ENCODE measurements around the gene OR8K3. TPM values are rescaled to one million over a fixed set of nuclear protein-coding genes. Genes with fewer than 3 reads are reported as not detected.

Gene OR8K3
- polyA plus RNA-seq = not detected

DNA sequence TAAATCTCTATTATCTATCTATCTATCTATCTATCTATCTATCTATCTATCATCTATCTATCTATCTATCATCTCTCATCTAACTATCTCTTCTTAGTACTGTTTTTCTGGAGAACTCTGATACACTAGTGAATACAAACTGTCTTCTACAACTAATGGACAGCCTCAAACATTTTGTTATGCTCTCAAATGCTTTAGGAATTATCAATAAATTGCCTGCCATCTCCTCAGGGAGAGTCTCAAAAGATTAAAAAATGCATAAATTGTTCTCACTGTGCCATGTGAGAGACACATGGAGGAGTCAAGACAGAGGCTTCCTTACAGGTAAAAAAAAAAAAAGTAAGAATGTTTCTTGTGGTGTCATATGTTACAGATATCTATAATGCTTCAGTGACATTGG, at the start of gene OR8K3:
Gene OR8K3 (plus strand): TSS at position 301 of the 400 bp plus-strand sequence. CDS start 3,163 bp downstream, outside the sequence.
- H3K27ac ChIP-seq (ENCODE audit: low read depth, low read length) = no peak within 1 kb of the TSS

DNA sequence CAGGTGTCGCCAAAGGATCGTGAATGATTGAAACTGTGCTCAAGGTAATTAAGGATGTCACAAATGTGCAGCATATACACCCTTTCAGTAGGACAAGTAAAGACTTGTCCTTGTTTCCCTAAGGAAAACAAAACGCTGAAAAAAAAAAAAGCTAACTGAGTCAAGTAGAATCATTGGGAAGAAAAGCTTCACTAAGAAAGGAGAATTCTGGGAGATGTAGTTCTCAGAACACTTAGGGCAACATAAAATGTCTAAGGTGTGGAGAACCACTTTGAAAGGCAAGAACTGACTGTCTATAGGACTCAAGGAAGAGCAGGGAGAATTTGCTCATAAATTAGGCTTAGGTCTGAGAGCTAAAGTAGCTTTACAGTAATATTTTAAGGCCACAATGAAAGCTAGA, 43.9 kb upstream of the OR8K3 start:
- no peak overlapping the region for H3K27ac ChIP-seq (ENCODE audit: low read depth, low read length)
- WGBS, 3 donors = 51 to 66% (median 65%) methylated on average over 3 of the region's 3 CpGs

DNA sequence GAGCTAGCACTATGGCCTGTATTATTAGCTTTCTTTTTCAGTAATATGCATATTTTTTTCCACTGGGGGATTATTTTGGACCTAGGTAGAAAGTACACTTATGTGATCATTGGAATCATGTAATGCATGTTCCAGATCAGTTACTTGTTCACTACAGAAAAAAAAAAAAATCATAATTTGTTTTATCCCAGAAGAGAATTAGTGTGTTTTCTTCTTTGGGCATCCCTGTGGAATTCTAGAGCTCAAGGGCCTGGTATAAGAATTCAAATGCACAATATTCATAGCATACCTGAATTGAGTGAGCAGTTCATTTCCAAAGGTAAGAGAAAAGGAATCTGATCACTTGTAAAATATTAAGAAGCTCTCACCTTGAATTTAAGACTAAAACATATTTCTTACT, 41.1 kb upstream of the OR8K3 start, which contains the start of gene OR5T1:
Gene OR5T1 (plus strand): TSS at position 301 of the 400 bp plus-strand sequence. CDS start 1,485 bp downstream, outside the sequence.
- no peak within 1 kb of the TSS for H3K27ac ChIP-seq (ENCODE audit: low read depth, low read length)

- WGBS, 3 donors = 58 to 61% (median 60%) methylated on average over 2 of the region's 2 CpGs
- H3K27ac ChIP-seq (ENCODE audit: low read depth, low read length) = no peak within 1 kb of the TSS
Measured at GRCh38 chr11:56292154-56292553, 22.8 kb upstream of the OR8K3 start, which contains the start of gene OR8H1. Gene OR8H1, minus strand, starts transcription at chr11:56292254. Its CDS starts 1,192 bp downstream, at chr11:56291062.

DNA sequence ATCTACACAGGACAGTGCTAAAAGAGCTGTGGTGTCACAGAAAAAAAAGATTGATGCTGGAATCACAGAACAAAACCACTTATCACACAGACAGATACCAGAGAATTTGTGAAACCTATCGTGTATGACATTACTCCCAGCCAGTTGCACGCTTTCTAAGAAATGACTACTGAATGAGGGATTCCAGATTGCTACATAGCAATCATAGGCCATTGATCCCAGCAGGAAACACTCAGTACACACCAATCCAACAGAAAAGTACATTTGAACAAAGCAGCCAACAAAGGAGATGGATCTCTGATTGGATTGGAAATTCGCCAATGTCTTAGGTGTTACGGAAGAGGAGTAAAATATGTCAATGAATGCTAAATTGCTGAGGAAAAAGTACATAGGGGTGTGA, 18.0 kb upstream of the OR8K3 start:
- 80 to 86% (median 84%) methylated on average over 4 of the region's 4 CpGs for WGBS, 3 donors
- no peak overlapping the region for H3K27ac ChIP-seq (ENCODE audit: low read depth, low read length)

DNA sequence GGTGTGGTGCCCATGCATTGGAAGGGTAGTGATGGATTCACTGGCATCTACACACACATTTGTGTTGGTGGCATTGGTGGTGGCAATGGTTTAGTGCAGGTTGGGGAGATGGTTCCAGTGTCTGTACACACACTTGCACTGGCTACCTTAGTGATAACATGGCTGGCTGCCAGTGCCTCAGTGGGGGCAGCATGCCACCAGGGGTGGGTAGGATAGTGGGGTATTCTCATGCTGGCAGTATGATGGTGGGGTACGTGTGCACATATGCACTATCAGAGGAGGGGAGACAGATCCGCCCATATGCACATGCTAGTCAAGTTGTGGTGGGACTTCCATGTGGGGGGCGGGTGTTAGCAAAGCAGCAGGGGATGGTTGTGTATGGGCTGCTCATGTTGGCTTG, 7.1 kb upstream of the OR8K3 start:
- no peak overlapping the region for H3K27ac ChIP-seq (ENCODE audit: low read depth, low read length)
- 84 to 85% (median 84%) methylated on average over 3 of the region's 3 CpGs for WGBS, 3 donors

- no peak overlapping the region for H3K27ac ChIP-seq (ENCODE audit: low read depth, low read length)
- WGBS, 3 donors = 89 to 90% (median 90%) methylated on average over 26 to 34 of the region's 34 CpGs
Measured at GRCh38 chr11:56331861-56332491, 17.0 kb downstream of the OR8K3 start.

DNA sequence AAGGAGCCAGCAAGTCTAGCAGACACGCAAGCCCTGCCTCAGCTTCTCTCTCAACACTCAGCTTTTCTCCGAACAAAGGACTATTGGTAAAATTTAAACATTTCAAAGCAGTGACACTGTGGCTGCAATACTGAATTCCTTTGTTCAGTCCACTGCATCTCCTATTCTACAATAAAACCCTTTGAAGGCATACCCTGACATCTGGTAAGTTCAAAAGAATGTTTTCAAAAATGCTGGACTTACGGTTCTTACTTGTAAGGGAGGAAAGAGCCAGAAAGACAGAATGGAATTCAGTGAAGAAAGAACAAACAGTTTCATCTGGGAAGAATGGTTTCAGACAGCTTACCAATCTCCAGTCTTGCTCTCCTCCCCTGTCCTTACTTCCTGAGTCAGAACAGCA, 18.2 kb downstream of the OR8K3 start:
- WGBS, 3 donors = 70 to 80% (median 73%) methylated on average over 3 of the region's 3 CpGs
- H3K27ac ChIP-seq (ENCODE audit: low read depth, low read length) = no peak overlapping the region

GRCh38 chr11:56340289-56340688, 25.3 kb downstream of the OR8K3 start:
- H3K27ac ChIP-seq (ENCODE audit: low read depth, low read length) = no peak overlapping the region

GRCh38 chr11:56345739-56346138, 30.8 kb downstream of the OR8K3 start, which contains the start of gene OR8K1:
Gene OR8K1, plus strand, starts transcription at chr11:56346039. Its CDS starts 0 bp downstream, at chr11:56346039.
- whole genome bisulfite sequencing, 3 donors = 63 to 93% (median 92%) methylated on average over 1 of the region's 1 CpG
- no peak within 1 kb of the TSS for H3K27ac ChIP-seq (ENCODE audit: low read depth, low read length)

DNA sequence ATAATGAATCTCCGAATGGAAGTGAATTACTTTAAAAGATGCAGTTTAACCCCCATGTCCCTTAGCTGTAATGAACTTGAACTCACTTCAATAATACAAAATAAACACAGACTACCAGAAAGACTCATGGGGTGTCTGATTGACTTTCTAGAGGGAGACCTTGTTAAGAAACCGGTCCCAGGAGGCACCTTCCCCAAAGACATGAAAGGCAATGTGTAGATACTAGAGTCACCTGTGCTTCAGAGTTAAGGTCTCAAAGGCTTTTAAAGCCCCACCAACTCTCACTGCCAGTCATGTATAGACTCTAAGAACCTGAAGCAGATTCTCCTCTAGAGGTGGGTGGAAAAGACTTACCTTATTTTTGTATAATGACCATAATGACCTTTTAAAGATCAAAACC, 39.0 kb downstream of the OR8K3 start, which contains the start of gene OR8J1:
Gene OR8J1 (plus strand): TSS at position 301 of the 400 bp plus-strand sequence. CDS start 5,956 bp downstream, outside the sequence.
- 41 to 80% (median 62%) methylated on average over 2 of the region's 2 CpGs for WGBS, 3 donors
- no peak within 1 kb of the TSS for H3K27ac ChIP-seq (ENCODE audit: low read depth, low read length)

Other genes with a start within 250 kb of the OR8K3 start
- not detected for gene OR8I2, start 221.8 kb upstream of the OR8K3 start, polyA plus RNA-seq
- not detected for gene OR8H2, start 211.5 kb upstream of the OR8K3 start, polyA plus RNA-seq
- not detected for gene OR8H3, start 192.8 kb upstream of the OR8K3 start, polyA plus RNA-seq
- gene OR8J3, start 174.9 kb upstream of the OR8K3 start, polyA plus RNA-seq = not detected
- not detected for gene OR8K5, start 154.8 kb upstream of the OR8K3 start, polyA plus RNA-seq
- gene OR5J2, start 138.5 kb upstream of the OR8K3 start, polyA plus RNA-seq = not detected
- not detected for gene OR5T2, start 80.9 kb upstream of the OR8K3 start, polyA plus RNA-seq
- gene OR5T3, start 62.9 kb upstream of the OR8K3 start, polyA plus RNA-seq = not detected
- gene OR5T1, start 41.0 kb upstream of the OR8K3 start, polyA plus RNA-seq = not detected
- not detected for gene OR8H1, start 22.9 kb upstream of the OR8K3 start, polyA plus RNA-seq
- gene OR8K1, start 30.9 kb downstream of the OR8K3 start, polyA plus RNA-seq = not detected
- not detected for gene OR8J1, start 39.1 kb downstream of the OR8K3 start, polyA plus RNA-seq
- not detected for gene OR8U1, start 60.5 kb downstream of the OR8K3 start, polyA plus RNA-seq
- gene OR5AL1, start 97.6 kb downstream of the OR8K3 start, polyA plus RNA-seq = not detected
- not detected for gene OR5M3, start 158.2 kb downstream of the OR8K3 start, polyA plus RNA-seq
- gene OR5M8, start 176.2 kb downstream of the OR8K3 start, polyA plus RNA-seq = not detected
- gene OR5M11, start 228.1 kb downstream of the OR8K3 start, polyA plus RNA-seq = not detected